GM11168 (cell line): Measurements from ENCODE around the gene BBS5.
"Not testable (repeated sequence)": the region's sequence is repeated elsewhere in the genome, so short reads cannot be mapped to it uniquely, and the experiment has no call there.

Experiments used
- in situ Hi-C: fragments of 300-500 bp; cut with MboI; formaldehyde crosslinking; loops from one replicate; pipeline ENCODE4 v1.12.0; 2022; ENCODE audit warnings: low sequenced_read_pairs; ENCODE audit not compliant: unreplicated experiment

Gene BBS5

DNA sequence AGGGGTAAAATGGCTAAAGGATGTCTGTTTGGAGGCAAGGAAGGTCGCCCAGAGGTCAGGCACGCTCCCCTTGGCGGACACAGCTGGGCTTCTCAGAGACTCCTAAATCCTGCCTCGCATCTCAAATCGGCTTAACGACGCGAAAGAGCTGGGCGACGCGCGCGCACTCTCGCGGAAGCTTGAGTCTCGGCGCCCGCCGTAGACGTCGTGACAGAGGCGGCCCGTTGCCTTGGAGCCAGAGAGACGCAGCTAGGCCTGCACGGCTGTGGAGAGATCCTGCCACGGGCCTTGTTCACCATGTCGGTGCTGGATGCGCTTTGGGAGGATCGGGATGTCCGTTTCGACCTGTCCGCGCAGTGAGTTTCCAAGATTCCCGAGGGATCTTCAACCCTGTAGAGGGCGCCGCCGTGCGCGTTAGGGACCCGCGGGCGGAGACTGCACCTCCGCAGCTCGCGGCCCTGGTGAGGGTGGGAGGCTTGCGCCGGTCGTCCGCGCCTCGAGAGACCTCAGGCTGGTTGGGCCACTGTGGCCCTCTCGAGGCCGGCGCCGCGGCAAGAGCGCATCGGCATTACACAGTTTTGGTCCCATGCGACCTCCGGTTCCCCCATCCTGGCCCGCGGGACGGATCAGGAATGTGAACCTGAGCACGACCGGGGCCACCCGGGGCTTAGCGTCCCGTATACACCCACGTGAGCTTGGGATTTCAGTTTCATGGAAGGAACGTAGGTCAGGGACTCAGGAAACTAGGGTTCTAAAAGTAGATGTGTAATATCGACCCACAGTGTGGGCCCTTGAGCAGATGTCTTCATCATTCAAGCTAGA, at the start of gene BBS5:
BBS5 (plus strand) TSS at position 238 of the 822 bp plus-strand sequence; CDS start at position 298, 60 bp downstream.
- in situ Hi-C loops: no loop called here

DNA sequence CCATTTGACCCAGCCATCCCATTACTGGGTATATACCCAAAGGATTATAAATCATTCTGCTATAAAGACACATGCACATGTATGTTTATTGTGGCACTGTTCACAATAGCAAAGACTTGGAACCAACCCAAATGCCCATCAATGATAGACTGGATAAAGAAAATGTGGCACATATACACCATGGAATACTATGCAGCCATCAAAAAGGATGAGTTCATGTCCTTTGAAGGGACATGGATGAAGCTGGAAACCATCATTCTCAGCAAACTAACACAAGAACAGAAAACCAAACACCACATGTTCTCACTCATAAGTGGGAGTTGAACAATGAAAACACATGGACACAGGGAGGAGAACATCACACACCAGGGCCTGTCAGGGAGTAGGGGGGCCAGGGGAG, 47.5 kb upstream of the BBS5 start:
- in situ Hi-C loops: not testable (repeated sequence)

DNA sequence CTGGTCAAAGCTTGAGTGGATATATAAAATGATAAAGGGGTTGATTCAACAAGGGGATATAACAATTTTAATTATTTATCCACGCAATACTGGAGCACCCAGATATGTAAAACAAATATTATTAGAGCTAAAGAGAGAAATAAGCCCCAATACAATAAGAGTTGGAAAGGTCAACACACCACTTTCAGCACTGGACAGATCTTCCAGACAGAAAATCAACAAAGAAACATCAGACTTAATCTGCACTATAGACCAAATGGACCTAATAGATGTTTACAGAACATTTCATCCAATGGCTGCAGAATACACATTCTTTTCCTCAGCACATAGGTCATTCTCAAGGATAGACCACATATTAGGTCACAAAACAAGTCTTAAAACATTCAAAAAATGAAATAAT, 45.1 kb upstream of the BBS5 start:
- in situ Hi-C loops: not testable (repeated sequence)

DNA sequence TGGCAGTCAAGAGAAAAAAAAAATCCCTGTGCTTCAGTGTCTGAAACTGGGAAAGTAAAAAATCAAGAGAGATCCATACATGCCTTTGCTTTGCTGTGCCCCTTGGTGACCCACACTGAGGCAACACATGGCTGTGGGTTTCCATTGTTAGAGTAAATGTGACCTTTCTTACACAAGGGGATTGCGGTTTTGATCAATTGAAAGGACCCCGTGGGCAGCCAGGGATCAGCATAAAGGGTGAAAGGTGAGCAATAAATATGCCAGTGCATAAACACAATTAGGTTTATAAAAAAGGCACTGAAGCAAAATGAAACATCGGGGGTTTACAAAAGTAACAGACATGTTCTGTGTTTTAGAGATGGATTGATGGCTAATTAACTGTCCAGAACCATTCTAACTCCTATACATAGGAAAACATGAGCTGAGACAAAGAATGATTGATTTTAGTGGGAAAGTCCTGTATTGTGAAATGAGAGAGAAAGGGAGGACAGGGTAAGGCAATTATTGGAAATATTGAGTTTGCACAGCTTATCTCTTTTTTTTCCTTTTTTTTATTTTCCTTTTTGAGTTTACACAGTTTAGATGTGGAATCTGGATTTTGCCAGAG, 40.7 kb upstream of the BBS5 start:
- in situ Hi-C loops: no loop called here

DNA sequence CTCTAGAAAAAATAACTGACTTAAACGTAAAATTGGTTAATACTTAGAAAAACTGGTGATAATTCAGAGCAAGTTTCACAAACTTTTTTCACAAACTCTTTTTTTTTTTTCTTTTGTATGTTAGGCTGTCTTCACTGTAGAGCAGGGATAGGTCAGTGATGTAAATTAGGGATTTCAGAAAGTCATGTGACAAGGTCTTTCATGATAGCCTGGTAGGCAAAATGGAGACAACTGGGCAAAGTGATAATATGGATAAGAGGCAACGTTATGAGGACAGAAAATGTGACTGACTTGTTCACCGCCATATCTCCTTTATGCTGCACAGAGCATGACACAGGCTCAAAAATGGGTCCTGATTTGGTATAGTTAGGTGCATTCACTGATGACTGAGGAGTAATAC, 39.4 kb upstream of the BBS5 start:
- in situ Hi-C loops: no loop called here

DNA sequence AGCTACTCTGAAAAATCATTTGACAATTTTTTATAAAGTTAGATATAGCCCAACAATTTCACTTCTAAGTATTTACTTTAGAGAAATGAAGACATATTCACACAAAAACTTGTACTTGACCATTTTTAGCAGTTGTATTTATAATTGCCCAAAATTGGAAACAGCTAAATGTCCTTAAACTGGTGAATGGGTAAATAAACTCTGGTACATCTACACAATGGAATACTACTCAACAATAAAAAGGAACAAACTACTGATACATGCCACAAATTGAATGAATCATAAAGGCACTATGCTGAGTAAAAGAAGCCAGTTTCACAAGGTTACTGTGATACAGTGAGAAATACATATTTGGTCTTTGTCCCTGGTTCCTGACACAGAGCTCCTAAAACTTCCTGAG, 32.8 kb upstream of the BBS5 start:
- in situ Hi-C loops: no loop called here

DNA sequence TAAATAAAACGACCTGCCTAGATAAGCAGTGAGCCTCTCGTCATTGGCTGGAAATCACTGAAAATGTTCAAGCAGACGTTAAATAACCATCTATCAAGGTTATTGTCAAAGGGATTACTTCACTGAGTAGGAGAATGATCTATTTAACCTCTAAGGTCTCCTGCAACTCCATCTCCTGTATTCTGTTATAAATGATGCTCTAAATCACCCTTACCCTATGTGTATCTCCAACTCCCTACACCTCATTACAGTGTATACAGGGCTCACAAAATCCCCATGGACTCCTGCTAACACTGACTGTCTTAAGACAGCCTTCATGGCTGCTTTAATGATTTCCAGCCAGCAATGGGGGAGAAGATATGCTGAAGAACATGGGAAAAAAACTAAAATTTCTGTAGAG, 31.0 kb upstream of the BBS5 start:
- in situ Hi-C loops: no loop called here

GRCh38 chr2:169448865-169449264, 30.4 kb upstream of the BBS5 start:
- in situ Hi-C loops: no loop called here

DNA sequence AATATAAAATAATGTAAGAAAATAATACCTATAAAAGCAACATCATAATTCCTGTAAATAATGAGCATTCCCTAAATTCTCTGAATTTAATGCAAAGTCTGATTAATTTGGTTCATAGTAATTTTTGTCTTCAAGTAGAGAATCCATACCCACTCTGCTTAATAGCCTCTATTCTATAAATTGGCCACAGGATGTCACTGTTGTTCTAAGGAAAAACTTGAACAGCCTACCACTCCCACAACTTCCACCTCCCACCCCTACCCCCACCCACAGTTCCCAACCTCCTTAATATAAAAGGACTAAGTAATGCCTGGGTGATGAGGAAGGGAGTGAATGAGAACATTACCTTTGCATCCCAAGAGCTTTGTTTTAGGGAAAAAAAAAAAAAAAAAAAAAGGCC, 27.2 kb upstream of the BBS5 start:
- in situ Hi-C loops: no loop called here

GRCh38 chr2:169453044-169453443, 26.2 kb upstream of the BBS5 start:
- in situ Hi-C loops: not testable (repeated sequence)

- in situ Hi-C loops: no loop called here
Measured at GRCh38 chr2:169461143-169461542, 18.2 kb upstream of the BBS5 start.

GRCh38 chr2:169462896-169463695, 16.2 kb upstream of the BBS5 start:
- in situ Hi-C loops: no loop called here

DNA sequence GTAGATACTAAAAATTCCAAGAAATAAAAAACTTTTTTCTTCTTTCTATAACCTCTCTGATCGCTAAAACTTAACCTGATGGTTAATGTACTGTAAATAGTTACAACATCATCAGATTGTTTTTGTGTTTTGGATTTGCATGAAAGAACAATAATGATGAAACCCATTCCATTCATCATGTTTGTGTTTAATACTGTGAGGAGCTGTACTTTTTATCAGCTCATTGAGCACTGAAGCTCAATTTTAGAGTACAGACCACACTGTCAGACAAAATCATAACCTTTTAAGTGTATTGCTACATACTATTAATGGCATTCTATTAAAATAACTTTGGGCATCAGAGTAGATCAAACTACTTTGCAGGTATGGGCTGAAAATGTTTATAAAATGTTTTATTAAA, 14.8 kb upstream of the BBS5 start:
- in situ Hi-C loops: no loop called here

DNA sequence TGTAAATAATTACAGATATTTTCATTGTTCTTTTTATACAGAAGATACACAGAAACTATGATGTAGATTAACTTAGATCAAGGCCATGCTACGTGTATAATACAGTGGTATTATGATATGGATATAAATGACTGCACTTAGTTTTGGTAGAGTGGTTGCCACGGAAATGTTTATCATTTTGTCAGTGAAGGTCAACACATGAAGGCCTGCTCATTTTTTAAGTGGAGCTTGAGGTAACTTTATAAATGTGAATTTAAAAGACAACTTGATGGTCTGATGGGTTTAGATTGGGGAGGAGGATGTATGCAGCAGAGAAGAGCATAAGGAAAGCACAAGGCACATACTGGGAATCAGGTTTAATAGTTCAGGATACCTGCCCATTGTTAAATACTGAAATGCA, 14.4 kb upstream of the BBS5 start:
- in situ Hi-C loops: no loop called here

GRCh38 chr2:169468841-169469240, 10.5 kb upstream of the BBS5 start:
- in situ Hi-C loops: no loop called here

DNA sequence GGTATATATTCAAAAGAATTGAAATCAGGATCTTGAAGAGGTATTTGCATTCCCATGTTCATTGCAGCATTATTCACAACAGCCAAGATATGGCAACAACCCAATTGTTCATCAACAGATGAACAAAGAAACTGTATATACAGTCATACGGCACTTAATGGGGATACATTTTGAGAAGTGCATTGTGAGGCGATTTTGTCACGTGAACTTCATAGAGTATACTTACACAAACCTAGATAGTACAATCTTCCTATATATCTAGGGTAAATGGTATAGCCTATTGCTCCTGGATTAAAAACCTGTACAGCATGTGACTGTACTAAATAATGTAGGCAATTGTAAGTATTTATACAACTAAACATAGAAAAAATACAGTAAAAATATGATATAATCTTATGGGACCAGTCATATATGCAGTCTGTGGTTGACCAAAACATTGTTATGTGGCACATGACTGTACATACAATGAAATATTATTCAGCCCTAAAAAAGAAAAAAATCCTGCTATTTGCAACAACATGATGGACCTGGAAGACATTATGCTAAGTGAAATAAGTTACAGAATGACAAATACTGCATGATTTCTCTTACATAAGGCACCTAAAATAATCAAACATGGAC, 9.2 kb upstream of the BBS5 start:
- in situ Hi-C loops: no loop called here

- in situ Hi-C loops: no loop called here
Measured at GRCh38 chr2:169472249-169472648, 7.0 kb upstream of the BBS5 start.

- in situ Hi-C loops: no loop called here
Measured at GRCh38 chr2:169476459-169476858, 2.8 kb upstream of the BBS5 start.

GRCh38 chr2:169478339-169478738, 955 bp upstream of the BBS5 start:
- in situ Hi-C loops: no loop called here

DNA sequence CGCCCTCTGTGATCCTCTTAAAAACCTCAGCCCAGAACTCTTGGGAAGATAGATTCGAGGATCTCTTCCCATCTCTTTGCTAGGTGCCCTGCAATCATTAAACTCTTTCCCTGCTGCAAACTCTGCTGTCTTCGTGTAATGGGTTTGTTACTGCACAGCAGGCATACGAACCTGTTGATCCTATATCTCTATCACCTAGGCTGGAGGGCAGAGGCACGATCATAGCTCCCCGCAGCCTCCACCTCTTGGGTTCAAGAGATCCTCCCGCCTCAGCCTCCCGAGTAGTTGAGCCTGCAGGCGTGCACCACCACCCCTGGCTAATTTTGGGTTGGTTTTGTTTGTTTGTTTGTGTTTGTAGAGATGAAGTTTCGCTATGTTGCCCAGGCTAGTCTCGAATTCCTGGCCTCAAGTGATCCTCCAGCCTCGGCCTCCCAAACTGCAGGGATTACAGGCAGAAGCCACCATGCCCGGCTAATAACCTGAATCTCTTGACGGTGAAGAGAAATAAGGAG, 493 bp upstream of the BBS5 start:
- in situ Hi-C loops: no loop called here

GRCh38 chr2:169480079-169480465, 778 bp downstream of the BBS5 start:
- in situ Hi-C loops: no loop called here
